Adrenal gland (tissue), 5 donors: Measurements from ENCODE around the gene CACNA1H.

Experiments used
- CTCF ChIP-seq, 6 experiments: fragments of 450-650 bp in 4 of 6; fragments of 200-600 bp in 2 of 6; sonication (generic) in 1 of 6; IDR thresholded peaks; 1 replicate in 5 of 6; 2 replicates in 1 of 6; pipeline versions ENCODE4 v1.5.1 to v1.8.0; 2016 to 2021; ENCODE audit warnings: antibody characterized with exemption in 6 of 6, mild to moderate bottlenecking in 2 of 6, moderate library complexity in 1 of 6
- POLR2A ChIP-seq, 2 donors: fragments of 450-650 bp; IDR thresholded peaks; one replicate each; pipeline ENCODE4 v1.6.1; 2017; ENCODE audit warnings: antibody characterized with exemption in 2 of 2, mild to moderate bottlenecking in 2 of 2, moderate library complexity in 1 of 2
- donor health status: DM: no; HTN: no; CAD: no.

GRCh38 chr16:1204933-1205332 lies 52.0 kb downstream of the CACNA1H start:
- no peak for TF ChIP-seq POLR2A (IDR thresholded peaks at IDR 0.05)
- no peak for TF ChIP-seq CTCF (IDR thresholded peaks at IDR 0.05)
